ENCODE data around the gene ABLIM1.

Gene ABLIM1

GRCh38 chr10:114694752-114695151 lies 36.7 kb upstream of the ABLIM1 start:
- no peak for DNase-seq (ENCODE audit: low read depth)
- H3K4me3 ChIP-seq (ENCODE audit: low read depth, low read length): no peak overlapping the region
- peak; percentile 62 for TF ChIP-seq CTCF (IDR thresholded peaks at IDR 0.05; ENCODE audit: low read depth, low read length, missing control alignments)

GRCh38 chr10:114694062-114694461 lies 36.0 kb upstream of the ABLIM1 start:
- DNase-seq (ENCODE audit: low read depth): no peak
- H3K4me3 ChIP-seq (ENCODE audit: low read depth, low read length): no peak overlapping the region
- TF ChIP-seq CTCF (IDR thresholded peaks at IDR 0.05; ENCODE audit: low read depth, low read length, missing control alignments): no peak

GRCh38 chr10:114691442-114691941 lies 33.4 kb upstream of the ABLIM1 start:
- no peak for TF ChIP-seq CTCF (IDR thresholded peaks at IDR 0.05; ENCODE audit: low read depth, low read length, missing control alignments)
- no peak for DNase-seq (ENCODE audit: low read depth)
- no peak overlapping the region for H3K4me3 ChIP-seq (ENCODE audit: low read depth, low read length)

- no peak overlapping the region for H3K4me3 ChIP-seq (ENCODE audit: low read depth, low read length)
- DNase-seq (ENCODE audit: low read depth): no peak
- no peak for TF ChIP-seq CTCF (IDR thresholded peaks at IDR 0.05; ENCODE audit: low read depth, low read length, missing control alignments)
Observed at GRCh38 chr10:114688786-114689185, 30.7 kb upstream of the ABLIM1 start.

- no peak for TF ChIP-seq CTCF (IDR thresholded peaks at IDR 0.05; ENCODE audit: low read depth, low read length, missing control alignments)
- DNase-seq (ENCODE audit: low read depth): no peak
- no peak overlapping the region for H3K4me3 ChIP-seq (ENCODE audit: low read depth, low read length)
Observed at GRCh38 chr10:114687459-114687858, 29.4 kb upstream of the ABLIM1 start.

- no peak for TF ChIP-seq CTCF (IDR thresholded peaks at IDR 0.05; ENCODE audit: low read depth, low read length, missing control alignments)
- DNase-seq (ENCODE audit: low read depth): no peak
- no peak overlapping the region for H3K4me3 ChIP-seq (ENCODE audit: low read depth, low read length)
Observed at GRCh38 chr10:114686013-114686412, 27.9 kb upstream of the ABLIM1 start.

- DNase-seq (ENCODE audit: low read depth): no peak
- no peak for TF ChIP-seq CTCF (IDR thresholded peaks at IDR 0.05; ENCODE audit: low read depth, low read length, missing control alignments)
Observed at GRCh38 chr10:114685456-114685855, 27.4 kb upstream of the ABLIM1 start.

More at GRCh38 chr10:114685456-114685855, 27.4 kb upstream of the ABLIM1 start:
- H3K4me3 ChIP-seq (ENCODE audit: low read depth, low read length): no peak overlapping the region
